H54 (cell line): Measurements from ENCODE around the gene UBE3B.

Source experiments
- DNase-seq: peaks from one replicate; pipeline ENCODE4 v3.0.0; 2011; ENCODE audit warnings: low spot score, mixed read lengths; ENCODE audit not compliant: insufficient read length
- FAIRE-seq: peaks from 3 replicates; lab custom pipeline; 2011; peaks lifted over from hg19 to GRCh38; lab: Jason Lieb, UNC
- POLR2A ChIP-seq: IDR thresholded peaks from 2 replicates; pipeline ENCODE4 v1.6.1; 2011; ENCODE audit warnings: low read depth, mild to moderate bottlenecking, low read length

UBE3B gene

GRCh38 chr12:109568486-109568885 is 91.1 kb downstream of the UBE3B start:
- no peak for FAIRE-seq
- TF ChIP-seq POLR2A = no peak
- DNase-seq = no peak

DNA sequence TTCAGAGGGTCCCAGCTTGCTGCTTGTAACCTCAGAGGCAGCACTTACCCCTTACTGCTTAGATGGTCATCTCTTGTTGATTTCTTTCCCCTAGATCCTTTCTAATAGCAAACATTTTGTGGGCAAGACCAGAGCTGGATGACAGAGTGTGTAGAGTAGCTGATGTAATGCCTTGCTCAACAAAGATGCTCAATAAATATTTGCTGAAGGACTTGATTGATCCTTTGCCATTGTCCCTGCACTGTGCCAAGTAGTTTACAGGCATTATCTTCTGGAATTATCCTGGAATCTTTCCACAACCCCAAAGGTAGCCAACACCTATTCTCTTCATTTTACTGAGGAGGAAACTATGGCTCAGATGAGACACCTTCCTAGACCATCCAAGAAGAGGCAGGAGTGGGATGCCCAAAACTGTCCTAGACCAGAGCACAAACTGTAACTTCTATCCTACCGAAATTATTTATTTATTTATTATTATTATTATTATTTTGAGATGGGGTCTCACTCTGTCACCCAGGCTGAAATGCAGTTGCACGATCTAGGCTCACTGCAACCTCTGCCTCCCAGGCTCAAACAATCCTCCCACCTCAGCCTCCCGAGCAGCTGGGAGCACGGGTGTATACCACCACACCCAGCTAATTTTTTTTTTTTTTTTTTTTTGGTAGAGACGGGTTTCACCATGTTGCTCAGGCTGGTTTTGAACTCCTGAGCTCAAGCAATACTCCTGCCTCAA is 94.5 kb downstream of the UBE3B start:
- no peak for TF ChIP-seq POLR2A

DNA sequence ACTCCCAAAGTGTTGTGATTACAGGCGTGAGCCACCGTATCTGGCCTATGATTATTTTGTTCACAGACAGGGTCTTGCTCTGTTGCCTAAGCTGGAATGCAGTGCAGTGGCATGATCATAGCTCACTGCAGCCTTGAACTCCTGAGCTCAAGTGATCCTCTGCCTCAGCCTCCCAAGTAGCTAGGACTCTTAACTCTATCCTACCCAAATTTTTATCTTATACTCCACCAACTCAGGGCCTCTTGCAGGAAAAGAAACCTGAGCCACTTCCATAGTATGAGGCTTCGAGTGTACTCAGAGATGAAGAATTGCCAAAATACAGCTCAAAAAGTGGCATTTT is 95.0 kb downstream of the UBE3B start:
- FAIRE-seq = no peak
- DNase-seq = no peak
- TF ChIP-seq POLR2A = no peak

More for the DNA sequence above, 94.5 kb downstream of the UBE3B start:
- DNase-seq (no peak), FAIRE-seq (no peak)

- peak; percentile 59 for TF ChIP-seq POLR2A
- FAIRE-seq = peak; percentile 85
Measured at GRCh38 chr12:109573029-109573913, 95.8 kb downstream of the UBE3B start, which contains the start of the genes MMAB and MVK. Gene MMAB (minus strand): TSS chr12:109573504. CDS start chr12:109573480, 24 bp downstream. Gene MVK (plus strand): TSS chr12:109573794. CDS start chr12:109574823, 1,029 bp downstream.

GRCh38 chr12:109573914-109574244 is 96.4 kb downstream of the UBE3B start:
- no peak for FAIRE-seq

More at GRCh38 chr12:109573029-109573913, 95.8 kb downstream of the UBE3B start, which contains the start of the genes MMAB and MVK:
- DNase-seq = peak; percentile 99

GRCh38 chr12:109575683-109576082 is 98.2 kb downstream of the UBE3B start:
- no peak for TF ChIP-seq POLR2A
- DNase-seq (no peak), FAIRE-seq (no peak)

More at GRCh38 chr12:109573914-109574244, 96.4 kb downstream of the UBE3B start:
- TF ChIP-seq POLR2A = no peak
- no peak for DNase-seq

DNA sequence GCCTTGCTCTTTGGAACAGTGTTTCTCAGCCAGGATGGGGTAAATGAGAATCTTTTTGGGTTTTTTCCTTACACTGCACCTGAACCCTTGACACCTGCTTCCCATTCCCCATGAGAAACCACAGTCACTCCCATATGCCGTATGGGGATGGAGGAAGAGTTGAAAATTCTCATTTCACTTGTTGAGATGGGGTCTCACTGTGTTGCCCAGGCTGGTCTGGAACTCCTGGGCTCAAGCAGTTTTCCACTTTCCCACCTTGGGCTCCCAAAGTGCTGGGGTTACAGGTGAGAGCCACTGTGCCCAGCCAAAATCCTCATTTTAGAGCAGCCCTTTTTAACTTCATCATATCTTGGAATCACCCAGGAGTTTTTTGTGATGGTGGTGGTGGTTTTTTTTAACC is 99.9 kb downstream of the UBE3B start:
- FAIRE-seq (no peak), DNase-seq (no peak)
- no peak for TF ChIP-seq POLR2A

GRCh38 chr12:109578330-109578927 is 101.0 kb downstream of the UBE3B start:
- DNase-seq = no peak
- no peak for TF ChIP-seq POLR2A
- FAIRE-seq = no peak

DNA sequence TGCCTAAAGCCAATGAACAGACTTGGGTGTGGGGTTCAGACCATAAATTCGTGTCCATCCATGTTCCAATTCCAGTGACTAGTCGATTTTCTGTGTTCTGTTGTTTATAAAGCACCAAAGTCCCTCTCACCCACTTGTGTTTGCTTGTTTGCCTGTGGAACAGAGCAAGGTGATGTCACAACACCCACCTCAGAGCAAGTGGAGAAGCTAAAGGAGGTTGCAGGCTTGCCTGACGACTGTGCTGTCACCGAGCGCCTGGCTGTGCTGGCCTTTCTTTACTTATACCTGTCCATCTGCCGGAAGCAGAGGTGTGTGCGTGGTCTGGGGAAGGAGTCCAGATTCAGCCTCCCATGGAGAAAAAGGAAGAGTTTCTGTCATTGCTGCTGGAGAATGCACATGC is 102.2 kb downstream of the UBE3B start:
- FAIRE-seq (no peak), DNase-seq (no peak)
- no peak for TF ChIP-seq POLR2A

GRCh38 chr12:109580272-109580671 is 102.8 kb downstream of the UBE3B start:
- no peak for DNase-seq
- TF ChIP-seq POLR2A = no peak
- no peak for FAIRE-seq

DNA sequence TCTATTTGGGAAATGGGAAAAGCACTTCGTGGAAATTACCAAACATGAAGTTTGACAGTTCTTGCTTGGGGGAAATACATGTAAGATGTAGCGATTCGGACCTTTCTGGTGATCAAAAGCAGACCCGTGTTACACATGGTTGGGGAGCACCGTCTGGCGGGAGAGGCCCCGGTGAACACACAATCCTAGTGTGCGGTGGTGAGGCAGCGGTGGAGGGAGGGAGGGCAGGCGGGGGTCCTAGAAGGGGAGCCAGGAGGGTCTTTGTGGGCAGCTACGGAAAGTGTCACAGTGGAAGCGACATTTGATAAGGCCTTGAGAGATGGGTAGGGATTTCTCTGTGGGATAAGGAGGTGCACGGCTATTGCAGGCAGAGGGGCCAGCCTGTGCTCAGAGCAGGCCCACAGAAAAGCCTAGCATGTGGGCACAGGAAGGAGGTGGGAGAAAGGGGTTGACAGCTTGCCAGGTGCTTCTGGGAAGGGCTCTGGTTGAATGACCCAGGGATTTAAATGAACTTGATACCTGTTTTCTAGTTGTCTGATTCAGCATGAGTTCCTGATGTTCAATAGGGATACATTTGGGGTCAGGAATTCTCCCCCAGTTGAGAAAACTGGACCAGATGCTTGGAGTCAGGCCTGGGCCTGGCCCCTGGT is 103.4 kb downstream of the UBE3B start:
- DNase-seq = no peak
- FAIRE-seq = no peak
- no peak for TF ChIP-seq POLR2A

DNA sequence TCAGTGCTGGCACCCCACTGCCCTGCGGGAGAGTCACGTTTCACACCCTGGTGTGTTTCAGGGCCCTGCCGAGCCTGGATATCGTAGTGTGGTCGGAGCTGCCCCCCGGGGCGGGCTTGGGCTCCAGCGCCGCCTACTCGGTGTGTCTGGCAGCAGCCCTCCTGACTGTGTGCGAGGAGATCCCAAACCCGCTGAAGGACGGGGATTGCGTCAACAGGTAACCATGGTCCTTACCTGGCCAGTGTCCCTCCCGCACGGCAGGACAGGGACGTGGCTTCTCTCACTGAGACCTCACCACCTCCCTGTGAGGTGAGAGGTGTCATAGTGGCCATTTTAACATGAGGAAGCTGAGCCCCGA is 103.9 kb downstream of the UBE3B start:
- no peak for DNase-seq
- FAIRE-seq = no peak
- no peak for TF ChIP-seq POLR2A

DNA sequence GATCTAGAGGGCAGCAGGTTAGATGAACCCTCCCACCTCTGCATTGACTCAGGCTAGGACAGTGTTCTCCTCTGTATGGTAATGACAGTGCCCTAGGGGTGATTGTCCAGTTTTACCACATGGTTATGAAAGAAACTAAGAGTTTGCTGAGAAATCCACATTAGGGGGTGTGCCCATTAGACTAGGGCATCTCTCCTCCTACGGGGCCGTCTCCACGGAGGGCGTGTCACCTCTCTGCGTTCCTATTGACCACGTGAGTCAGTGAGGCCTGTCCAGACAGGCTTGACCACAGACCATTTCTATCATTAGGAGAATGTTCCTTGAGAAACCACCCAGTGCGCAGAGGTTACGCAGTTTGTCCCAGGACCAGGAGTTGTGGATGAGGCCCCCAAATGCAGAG is 104.4 kb downstream of the UBE3B start:
- DNase-seq = peak; percentile 45
- FAIRE-seq = no peak
- no peak for TF ChIP-seq POLR2A
